SK-N-SH treated with all-trans-retinoic acid at 6 μM for 48 hours (cell line): ENCODE measurements around the gene TEX26.
A peak's percentile ranks its signal among the peaks of the same experiment; 100 is the strongest.

Experiments
- ATAC-seq: fragments of 200-7000 bp; cut with Tn5 transposase; 3 replicates; pipeline ENCODE4 v1.9.1; 2020; ENCODE audit warnings: mild to moderate bottlenecking, moderate library complexity
- ARNTL ChIP-seq: fragments of 450-650 bp; formaldehyde crosslinking; IDR thresholded peaks from 2 replicates; pipeline ENCODE4 v1.5.0; 2020; ENCODE audit warnings: low read depth, mild to moderate bottlenecking, moderate library complexity, borderline replicate concordance
- CREB5 ChIP-seq: fragments of 250-450 bp; sonication (Bioruptor Pico); IDR thresholded peaks from 2 replicates; pipeline ENCODE4 v1.5.1; 2020; ENCODE audit warnings: low read depth, mild to moderate bottlenecking, moderate library complexity
- GLIS3 ChIP-seq: fragments of 250-450 bp; sonication (Bioruptor Pico); IDR thresholded peaks from 2 replicates; pipeline ENCODE4 v1.5.0; 2020; ENCODE audit warnings: mild to moderate bottlenecking, moderate library complexity
- ISL1 ChIP-seq: fragments of 250-450 bp; sonication (Bioruptor Pico); IDR thresholded peaks from 2 replicates; pipeline ENCODE4 v2.1.2; 2022; ENCODE audit warnings: mild to moderate bottlenecking, moderate library complexity
- PATZ1 ChIP-seq: fragments of 250-450 bp; sonication (Bioruptor Pico); IDR thresholded peaks from 2 replicates; pipeline ENCODE4 v1.8.0; 2020; ENCODE audit warnings: mild to moderate bottlenecking, moderate library complexity, borderline replicate concordance
- POU6F1 ChIP-seq: fragments of 250-450 bp; sonication (Bioruptor Pico); IDR thresholded peaks from 2 replicates; pipeline ENCODE4 v1.8.0; 2021; ENCODE audit warnings: low read depth, mild to moderate bottlenecking, moderate library complexity, borderline replicate concordance
- PPARA ChIP-seq: fragments of 250-450 bp; sonication (Bioruptor Pico); IDR thresholded peaks from 2 replicates; pipeline ENCODE4 v1.5.0; 2020; ENCODE audit warnings: mild to moderate bottlenecking, borderline replicate concordance
- RARB ChIP-seq: fragments of 250-450 bp; sonication (Bioruptor Pico); IDR thresholded peaks from 2 replicates; pipeline ENCODE4 v1.8.0; 2021; ENCODE audit warnings: mild to moderate bottlenecking, moderate library complexity
- SNAI2 ChIP-seq: fragments of 250-450 bp; sonication (Bioruptor Pico); IDR thresholded peaks from 2 replicates; pipeline ENCODE4 v1.5.0; 2020; ENCODE audit warnings: mild to moderate bottlenecking, moderate library complexity
- TOX ChIP-seq: fragments of 250-450 bp; sonication (Bioruptor Pico); IDR thresholded peaks from 2 replicates; pipeline ENCODE4 v1.8.0; 2021; ENCODE audit warnings: mild to moderate bottlenecking, moderate library complexity, borderline replicate concordance
- TSHZ2 ChIP-seq: fragments of 250-450 bp; sonication (Bioruptor Pico); IDR thresholded peaks from 2 replicates; pipeline ENCODE4 v1.5.0; 2020; ENCODE audit warnings: mild to moderate bottlenecking, moderate library complexity
- ZC3H10 ChIP-seq: fragments of 250-450 bp; sonication (Bioruptor Pico); IDR thresholded peaks from 2 replicates; pipeline ENCODE4 v1.5.1; 2021; ENCODE audit warnings: mild to moderate bottlenecking, moderate library complexity
- ZFP30 ChIP-seq: fragments of 450-650 bp; formaldehyde crosslinking; IDR thresholded peaks from 2 replicates; pipeline ENCODE4 v1.5.0; 2022; ENCODE audit warnings: mild to moderate bottlenecking, moderate library complexity
- ZNF70 ChIP-seq: fragments of 450-650 bp; formaldehyde crosslinking; IDR thresholded peaks from 2 replicates; pipeline ENCODE4 v1.5.0; 2020; ENCODE audit warnings: mild to moderate bottlenecking, moderate library complexity
- ZNF8 ChIP-seq: fragments of 450-650 bp; formaldehyde crosslinking; IDR thresholded peaks from 2 replicates; pipeline ENCODE4 v1.5.0; 2020; ENCODE audit warnings: mild to moderate bottlenecking, moderate library complexity

The TEX26 gene

GRCh38 chr13:30918662-30919405, 13.6 kb upstream of the TEX26 start:
- no peak for TF ChIP-seq SNAI2 (CRISPR knock-in tag)
- TF ChIP-seq TOX (CRISPR knock-in tag), result no peak
- no peak for TF ChIP-seq POU6F1 (CRISPR knock-in tag)
- TF ChIP-seq PPARA, result no peak
- no peak for TF ChIP-seq ZNF8 (CRISPR knock-in tag)
- TF ChIP-seq, all 23 proteins: peak for 0
- ATAC-seq, result peak; percentile 61

- no peak for TF ChIP-seq SNAI2 (CRISPR knock-in tag)
- no peak for TF ChIP-seq ARNTL (CRISPR knock-in tag)
- no peak for TF ChIP-seq ISL1 (CRISPR knock-in tag)
- TF ChIP-seq CREB5 (CRISPR knock-in tag), result no peak
- TF ChIP-seq RARB (CRISPR knock-in tag), result no peak
- no peak for TF ChIP-seq PATZ1 (CRISPR knock-in tag)
- no peak for TF ChIP-seq TSHZ2 (CRISPR knock-in tag)
- no peak for TF ChIP-seq POU6F1 (CRISPR knock-in tag)
- no peak for TF ChIP-seq PPARA
- no peak for TF ChIP-seq TOX (CRISPR knock-in tag)
- TF ChIP-seq ZFP30 (CRISPR knock-in tag), result no peak
- TF ChIP-seq ZNF70, result no peak
- ATAC-seq, result no peak
These were observed 12.1 kb upstream of the TEX26 start for GRCh38 chr13:30920162-30920909.

- no peak for ATAC-seq
- no peak for TF ChIP-seq GLIS3 (CRISPR knock-in tag)
These were observed 9.0 kb upstream of the TEX26 start for GRCh38 chr13:30923418-30923817.

DNA sequence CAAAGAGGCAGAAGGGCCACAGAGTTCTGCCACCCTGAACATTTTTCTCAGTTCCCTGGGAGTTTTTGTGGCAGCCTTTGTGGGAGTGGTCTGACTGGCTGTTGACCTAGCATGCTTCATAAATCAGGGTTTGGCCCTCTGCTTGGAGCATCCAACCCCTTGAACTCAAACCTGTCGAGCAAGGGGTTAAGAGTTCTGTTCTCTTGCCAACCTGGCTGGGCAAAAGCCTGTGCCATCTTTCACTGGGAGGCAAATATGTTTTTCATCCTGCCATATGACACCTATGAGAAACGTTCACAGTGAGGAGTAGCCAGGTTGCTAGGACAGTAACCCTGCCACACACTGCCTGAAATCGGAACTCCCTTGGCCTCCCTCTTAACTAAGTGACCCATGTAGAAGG, 7.7 kb upstream of the TEX26 start:
- no peak for TF ChIP-seq GLIS3 (CRISPR knock-in tag)
- TF ChIP-seq ZC3H10 (CRISPR knock-in tag), result no peak
- ATAC-seq, result no peak
